ENCODE results near the gene ADAM29. TPM values are rescaled to one million over a fixed set of nuclear protein-coding genes. Genes with fewer than 3 reads are reported as not detected.

Gene ADAM29
- total RNA-seq, 1 experiment from 2014 or later: not detected

- Mint-ChIP-seq H3K27ac (ENCODE audit: unreplicated experiment) (no peak overlapping the region), H3K36me3 (ENCODE audit: insufficient read depth, unreplicated experiment) (no peaks in the 10 kb centered on the region), H3K4me1 (ENCODE audit: low read depth, unreplicated experiment) (no peaks in the 10 kb centered on the region), H3K9me3 (ENCODE audit: unreplicated experiment) (peaks cover 7% of the 10 kb centered on the region), H3K27me3 (ENCODE audit: insufficient read depth, unreplicated experiment) (no peaks in the 10 kb centered on the region), H3K4me3 (ENCODE audit: unreplicated experiment) (no peak overlapping the region)
- DNase-seq: no peak
- no peaks in the 10 kb centered on the region for H3K4me1 ChIP-seq
- intact Hi-C loops (cut with micrococcal nuclease; ENCODE audit: unreplicated experiment): no loop called here
- H3K36me3 ChIP-seq (ENCODE audit: control insufficient read depth, insufficient read depth, low read length): no peaks in the 10 kb centered on the region
- POLR2A ChIA-PET: no interaction called here
- no peaks in the 10 kb centered on the region for H3K9me3 ChIP-seq
- TF ChIP-seq, protein P1, sequence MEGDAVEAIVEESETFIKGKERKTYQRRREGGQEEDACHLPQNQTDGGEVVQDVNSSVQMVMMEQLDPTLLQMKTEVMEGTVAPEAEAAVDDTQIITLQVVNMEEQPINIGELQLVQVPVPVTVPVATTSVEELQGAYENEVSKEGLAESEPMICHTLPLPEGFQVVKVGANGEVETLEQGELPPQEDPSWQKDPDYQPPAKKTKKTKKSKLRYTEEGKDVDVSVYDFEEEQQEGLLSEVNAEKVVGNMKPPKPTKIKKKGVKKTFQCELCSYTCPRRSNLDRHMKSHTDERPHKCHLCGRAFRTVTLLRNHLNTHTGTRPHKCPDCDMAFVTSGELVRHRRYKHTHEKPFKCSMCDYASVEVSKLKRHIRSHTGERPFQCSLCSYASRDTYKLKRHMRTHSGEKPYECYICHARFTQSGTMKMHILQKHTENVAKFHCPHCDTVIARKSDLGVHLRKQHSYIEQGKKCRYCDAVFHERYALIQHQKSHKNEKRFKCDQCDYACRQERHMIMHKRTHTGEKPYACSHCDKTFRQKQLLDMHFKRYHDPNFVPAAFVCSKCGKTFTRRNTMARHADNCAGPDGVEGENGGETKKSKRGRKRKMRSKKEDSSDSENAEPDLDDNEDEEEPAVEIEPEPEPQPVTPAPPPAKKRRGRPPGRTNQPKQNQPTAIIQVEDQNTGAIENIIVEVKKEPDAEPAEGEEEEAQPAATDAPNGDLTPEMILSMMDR (IDR thresholded peaks at IDR 0.05; ENCODE audit: insufficient read depth in 1 of 2, low read depth in 1 of 2, low read length in 1 of 2, severe bottlenecking in 1 of 2, unreplicated experiment in 1 of 2): no peak
- no TSS peak for BruUV-seq (replicated peaks)
- no peaks in the 10 kb centered on the region for H3K27me3 ChIP-seq (replicated peaks; ENCODE audit: control insufficient read depth, insufficient read depth, low read length)
- no peak overlapping the region for H3K4me3 ChIP-seq (ENCODE audit: low read depth, low read length)
- CTCF ChIA-PET: no interaction called here
Observed at GRCh38 chr4:174934360-174934759, 16.2 kb downstream of the ADAM29 start.

DNA sequence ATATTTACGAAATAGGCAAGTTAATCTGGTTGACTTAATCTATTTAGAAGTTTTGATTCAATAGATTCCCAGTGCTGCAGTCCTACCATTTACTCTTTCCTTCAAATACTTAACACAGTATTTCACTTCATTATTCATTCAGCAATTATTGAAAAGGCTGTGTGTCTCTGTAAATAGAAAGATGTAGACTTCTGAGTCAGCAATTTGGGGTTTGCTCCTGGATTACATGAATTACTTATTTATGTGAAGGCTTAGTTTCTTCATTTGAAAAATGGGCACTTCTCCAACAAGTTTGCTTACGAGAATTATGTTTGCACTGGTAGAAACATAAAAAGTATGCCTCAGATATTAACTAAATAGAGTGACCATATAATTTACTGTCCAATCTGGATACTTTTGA, 17.4 kb downstream of the ADAM29 start:
- no peaks in the 10 kb centered on the region for H3K36me3 Mint-ChIP-seq (ENCODE audit: insufficient read depth, unreplicated experiment)
- H3K4me3 Mint-ChIP-seq (ENCODE audit: unreplicated experiment): no peak overlapping the region
- POLR2A ChIA-PET: no interaction called here
- no peak overlapping the region for H3K27ac Mint-ChIP-seq (ENCODE audit: unreplicated experiment)
- H3K4me3 ChIP-seq (ENCODE audit: low read depth, low read length): no peak overlapping the region
- no peaks in the 10 kb centered on the region for H3K4me1 ChIP-seq
- no peaks in the 10 kb centered on the region for H3K9me3 Mint-ChIP-seq (ENCODE audit: unreplicated experiment)
- TF ChIP-seq, protein P1 (IDR thresholded peaks at IDR 0.05; ENCODE audit: insufficient read depth in 1 of 2, low read depth in 1 of 2, low read length in 1 of 2, severe bottlenecking in 1 of 2, unreplicated experiment in 1 of 2): no peak
- H3K4me1 Mint-ChIP-seq (ENCODE audit: low read depth, unreplicated experiment): no peaks in the 10 kb centered on the region
- no peak for DNase-seq
- intact Hi-C loops (cut with micrococcal nuclease; ENCODE audit: unreplicated experiment): no loop called here
- no TSS peak for BruUV-seq (replicated peaks)
- H3K27me3 Mint-ChIP-seq (ENCODE audit: insufficient read depth, unreplicated experiment): no peaks in the 10 kb centered on the region
- no peaks in the 10 kb centered on the region for H3K27me3 ChIP-seq (replicated peaks; ENCODE audit: control insufficient read depth, insufficient read depth, low read length)
- H3K36me3 ChIP-seq (ENCODE audit: control insufficient read depth, insufficient read depth, low read length): no peaks in the 10 kb centered on the region
- CTCF ChIA-PET: no interaction called here
- no peaks in the 10 kb centered on the region for H3K9me3 ChIP-seq

DNA sequence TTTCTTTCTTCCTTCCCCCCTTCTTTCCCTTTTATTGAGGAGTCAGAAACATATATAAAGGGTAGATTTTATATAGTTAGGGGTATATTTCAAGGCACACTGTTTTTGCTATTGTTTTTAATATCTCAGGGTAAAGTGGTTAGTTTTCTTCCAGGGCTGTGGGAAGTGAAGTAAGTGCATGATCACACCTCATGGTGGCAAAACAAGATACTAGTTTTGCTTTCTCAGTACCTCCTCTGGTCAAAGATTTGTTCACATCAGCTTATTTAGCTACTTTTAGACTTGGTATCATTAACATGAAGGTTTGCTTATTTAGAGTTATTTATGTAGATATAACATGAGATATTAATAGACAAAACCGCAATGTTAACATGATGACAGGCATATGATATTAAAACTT, 21.8 kb downstream of the ADAM29 start:
- H3K4me3 ChIP-seq (ENCODE audit: low read depth, low read length): no peak overlapping the region
- H3K4me3 Mint-ChIP-seq (ENCODE audit: unreplicated experiment): no peak overlapping the region
- no peak overlapping the region for H3K27ac Mint-ChIP-seq (ENCODE audit: unreplicated experiment)
- no peaks in the 10 kb centered on the region for H3K4me1 ChIP-seq
- peaks cover 3% of the 10 kb centered on the region for H3K27me3 Mint-ChIP-seq (ENCODE audit: insufficient read depth, unreplicated experiment)
- CTCF ChIA-PET: no interaction called here
- intact Hi-C loops (cut with micrococcal nuclease; ENCODE audit: unreplicated experiment): no loop called here
- DNase-seq: no peak
- no peaks in the 10 kb centered on the region for H3K36me3 Mint-ChIP-seq (ENCODE audit: insufficient read depth, unreplicated experiment)
- POLR2A ChIA-PET: no interaction called here
- TF ChIP-seq, protein P1 (IDR thresholded peaks at IDR 0.05; ENCODE audit: insufficient read depth in 1 of 2, low read depth in 1 of 2, low read length in 1 of 2, severe bottlenecking in 1 of 2, unreplicated experiment in 1 of 2): no peak
- H3K36me3 ChIP-seq (ENCODE audit: control insufficient read depth, insufficient read depth, low read length): no peaks in the 10 kb centered on the region
- H3K9me3 ChIP-seq: no peaks in the 10 kb centered on the region
- H3K4me1 Mint-ChIP-seq (ENCODE audit: low read depth, unreplicated experiment): no peaks in the 10 kb centered on the region
- H3K9me3 Mint-ChIP-seq (ENCODE audit: unreplicated experiment): peaks cover 20% of the 10 kb centered on the region
- H3K27me3 ChIP-seq (replicated peaks; ENCODE audit: control insufficient read depth, insufficient read depth, low read length): no peaks in the 10 kb centered on the region
- no TSS peak for BruUV-seq (replicated peaks)

All from Caco-2 (cell line).